Right cardiac atrium (tissue), 5 donors: ENCODE measurements around the gene MIEF2. TPM values are rescaled to one million over a fixed set of nuclear protein-coding genes. Genes with fewer than 3 reads are reported as not detected.

Experiments used
- ATAC-seq, 2 donors: fragments of 200-7000 bp; cut with Tn5 transposase; one replicate each; pipeline versions ENCODE4 v1.8.0 to v1.9.1; 2020; ENCODE audit warnings: moderate library complexity in 2 of 2, mild to moderate bottlenecking in 1 of 2
- DNase-seq, 3 donors: peaks; one replicate each; pipeline ENCODE4 v3.0.0-alpha.2; 2020
- H3K27ac ChIP-seq: one replicate; pipeline ENCODE4 v1.5.1; 2013; ENCODE audit warnings: mild to moderate bottlenecking, low read length, control low read depth, moderate library complexity
- H3K27me3 ChIP-seq: one replicate; pipeline ENCODE4 v1.6.1; 2013; ENCODE audit not compliant: control insufficient read depth, insufficient read depth
- H3K4me1 ChIP-seq: one replicate; pipeline ENCODE4 v1.6.1; 2013; ENCODE audit warnings: low read length; ENCODE audit not compliant: control insufficient read depth, insufficient read depth
- H3K4me3 ChIP-seq: one replicate; pipeline ENCODE4 v1.5.1; 2013; ENCODE audit warnings: low read length, control low read depth
- H3K9me3 ChIP-seq: one replicate; pipeline ENCODE4 v1.6.1; 2013; ENCODE audit warnings: low read length; ENCODE audit not compliant: control insufficient read depth
- WGBS: extraction: QIAGEN DNeasy Blood & Tissue Kit; methylation state at CpG from one replicate; pipeline ENCODE4 v1.1.7; 2013; 5-methylcytosine and 5-hydroxymethylcytosine counted together
- intact Hi-C, 4 donors: fragments of 100-400 bp; cut with DNase I; formaldehyde crosslinking; loops; one replicate each; pipeline versions ENCODE4 v1.11.0 to v1.14.0; 2022 to 2023
- polyA plus RNA-seq: library from polyadenylated mRNA; stranded (reverse); fragments of 200-250 nt; gene quantifications from one replicate; pipeline ENCODE4 v1.2.3, GENCODE V29; 2013
- total RNA-seq, 4 donors: library from RNA; stranded (reverse); fragmentation: NEBNext Ultra II Directional; extraction: Animal tissue kit (Norgen Biotek cat#: 25700); gene quantifications; one replicate each; pipeline ENCODE4 v1.2.1, GENCODE V29; 2021
- donor health status: healthy with polysubstance abuse.
- donor health status: DM: no; HTN: yes; CAD: no.
- donor health status: DM: no; HTN: no; CAD: no.
- donor health status: DM: no; HTN: yes; CAD: no; lungs with severe emphysema.
- donor health status: DM: yes; HTN: yes; CAD: no.

Gene MIEF2
- total and polyA plus RNA-seq, 5 donors: 13.1 to 20.7 (median 18.5) TPM

- Histone ChIP-seq H3K27ac (no peak overlapping the region), H3K9me3 (no peaks in the 10 kb centered on the region), H3K27me3 (no peaks in the 10 kb centered on the region), H3K4me3 (no peak overlapping the region), H3K4me1 (no peaks in the 10 kb centered on the region)
- DNase-seq (no peak), ATAC-seq (no peak)
- intact Hi-C loops: no loop called here
- WGBS: 88% methylated on average over 18 of the region's 18 CpGs
These were observed 24.0 kb upstream of the MIEF2 start for GRCh38 chr17:18236494-18236893.

- Histone ChIP-seq H3K4me1 (no peaks in the 10 kb centered on the region), H3K9me3 (no peaks in the 10 kb centered on the region), H3K27me3 (no peaks in the 10 kb centered on the region), H3K4me3 (no peak overlapping the region), H3K27ac (no peak overlapping the region)
- ATAC-seq: no peak
- no peak for DNase-seq
- intact Hi-C loops: no loop called here
- WGBS: 89% methylated on average over 20 of the region's 20 CpGs
These were observed 23.0 kb upstream of the MIEF2 start for GRCh38 chr17:18237461-18237860.

DNA sequence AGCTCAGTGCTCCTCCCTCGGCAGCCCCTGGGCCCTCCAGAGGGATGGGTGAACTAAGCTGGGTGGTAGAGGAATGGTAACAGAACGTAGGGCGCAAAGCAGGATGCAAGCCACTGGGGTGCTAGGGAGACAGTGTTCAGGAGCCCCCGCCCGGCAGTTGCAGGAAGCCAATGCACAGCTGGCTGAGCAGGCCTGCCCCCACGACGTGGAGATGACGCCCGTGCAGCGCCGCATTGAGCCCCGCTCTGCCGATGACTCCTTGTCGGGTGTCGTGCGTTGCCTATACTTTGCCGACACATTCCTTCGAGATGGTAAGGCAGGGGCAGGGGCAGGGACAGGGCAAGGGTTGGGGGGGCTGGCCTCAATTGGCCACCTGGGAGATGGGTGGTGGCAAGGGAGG, 22.2 kb upstream of the MIEF2 start:
- H3K4me1 ChIP-seq: no peaks in the 10 kb centered on the region
- H3K27me3 ChIP-seq: no peaks in the 10 kb centered on the region
- H3K4me3 ChIP-seq: no peak overlapping the region
- 93% methylated on average over 18 of the region's 18 CpGs for WGBS
- ATAC-seq (no peak), DNase-seq (no peak)
- no peak overlapping the region for H3K27ac ChIP-seq
- H3K9me3 ChIP-seq: no peaks in the 10 kb centered on the region
- intact Hi-C loops: no loop called here

- H3K9me3 ChIP-seq: no peaks in the 10 kb centered on the region
- intact Hi-C loops: no loop called here
- no peak for DNase-seq
- H3K27ac ChIP-seq: no peak overlapping the region
- no peaks in the 10 kb centered on the region for H3K4me1 ChIP-seq
- no peak for ATAC-seq
- no peak overlapping the region for H3K4me3 ChIP-seq
- WGBS: 93% methylated on average over 19 of the region's 19 CpGs
- H3K27me3 ChIP-seq: no peaks in the 10 kb centered on the region
These were observed 20.0 kb upstream of the MIEF2 start for GRCh38 chr17:18240449-18240848.

DNA sequence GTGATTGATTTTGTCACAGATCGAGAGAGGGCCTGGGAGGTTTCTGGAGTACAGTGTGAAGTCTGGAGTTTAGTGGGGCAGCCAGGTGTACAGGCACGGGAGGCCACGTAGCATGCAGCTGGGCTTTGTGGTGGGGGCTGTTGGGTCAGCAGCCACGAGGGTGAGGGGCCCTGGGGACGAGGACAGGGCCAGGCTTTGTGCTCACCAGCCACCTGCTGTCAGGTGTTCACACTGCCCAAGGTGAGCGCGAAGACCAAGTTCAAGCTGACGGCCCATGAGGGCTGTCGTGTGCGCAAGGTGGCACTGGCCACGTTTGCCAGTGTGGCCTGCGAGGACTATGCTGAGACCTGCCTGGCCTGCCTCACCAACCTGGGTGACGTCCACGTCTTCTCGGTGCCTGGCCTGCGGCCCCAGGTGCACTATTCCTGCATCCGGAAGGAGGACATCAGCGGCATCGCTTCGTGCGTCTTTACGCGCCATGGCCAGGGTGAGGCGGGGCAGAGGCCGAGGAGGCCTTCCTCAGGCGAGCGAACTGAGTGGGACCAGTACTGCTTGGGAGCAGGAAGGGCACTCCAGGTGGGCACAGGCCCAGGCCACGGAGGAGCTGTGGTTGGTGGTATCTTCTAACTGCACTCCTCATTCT, 19.1 kb upstream of the MIEF2 start:
- Histone ChIP-seq H3K4me1 (no peaks in the 10 kb centered on the region), H3K27ac (no peak overlapping the region), H3K9me3 (no peaks in the 10 kb centered on the region), H3K4me3 (no peak overlapping the region), H3K27me3 (no peaks in the 10 kb centered on the region)
- intact Hi-C loops: no loop called here
- DNase-seq (no peak), ATAC-seq (no peak)
- WGBS: 89% methylated on average over 28 of the region's 28 CpGs

GRCh38 chr17:18245038-18245776, 15.3 kb upstream of the MIEF2 start:
- H3K27ac ChIP-seq: no peak overlapping the region
- WGBS: 87% methylated on average over 21 of the region's 21 CpGs
- H3K27me3 ChIP-seq: no peaks in the 10 kb centered on the region
- intact Hi-C loops: no loop called here
- no peak overlapping the region for H3K4me3 ChIP-seq
- DNase-seq (no peak), ATAC-seq (no peak)
- no peaks in the 10 kb centered on the region for H3K9me3 ChIP-seq
- no peaks in the 10 kb centered on the region for H3K4me1 ChIP-seq

DNA sequence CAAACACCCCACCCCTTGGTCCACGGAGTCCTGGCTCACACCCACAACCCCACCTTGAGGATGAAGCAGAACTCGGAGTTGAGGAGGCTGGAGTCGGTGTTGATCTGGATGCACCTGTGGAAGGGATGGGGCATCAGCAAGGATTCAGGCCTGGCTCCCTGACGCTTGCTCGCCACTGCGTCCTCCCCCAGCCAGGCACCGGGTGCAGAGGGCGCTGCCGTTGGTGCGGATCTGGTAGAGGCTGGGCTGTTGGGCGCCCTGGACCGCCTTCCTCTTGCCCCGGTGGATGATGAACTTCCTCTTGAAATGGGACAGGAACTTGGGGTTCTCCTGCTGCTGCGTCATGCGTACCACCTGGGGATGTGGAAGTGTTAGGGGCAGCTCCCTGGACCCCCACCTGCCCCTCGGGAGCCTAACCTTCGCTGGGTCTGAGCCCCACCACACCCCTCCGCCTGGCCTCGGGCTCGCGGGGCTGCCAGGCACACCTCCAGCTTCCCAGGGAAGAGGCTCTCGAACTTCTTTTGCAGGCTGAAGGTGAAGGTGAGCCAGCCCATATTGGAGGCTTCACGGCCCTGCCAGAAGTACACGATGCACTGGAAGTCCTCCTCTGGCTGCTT, 14.2 kb upstream of the MIEF2 start:
- intact Hi-C loops: no loop called here
- no peaks in the 10 kb centered on the region for H3K4me1 ChIP-seq
- no peak overlapping the region for H3K27ac ChIP-seq
- H3K9me3 ChIP-seq: no peaks in the 10 kb centered on the region
- no peak overlapping the region for H3K4me3 ChIP-seq
- ATAC-seq: no peak
- no peak for DNase-seq
- no peaks in the 10 kb centered on the region for H3K27me3 ChIP-seq
- WGBS: 85% methylated on average over 24 of the region's 24 CpGs

DNA sequence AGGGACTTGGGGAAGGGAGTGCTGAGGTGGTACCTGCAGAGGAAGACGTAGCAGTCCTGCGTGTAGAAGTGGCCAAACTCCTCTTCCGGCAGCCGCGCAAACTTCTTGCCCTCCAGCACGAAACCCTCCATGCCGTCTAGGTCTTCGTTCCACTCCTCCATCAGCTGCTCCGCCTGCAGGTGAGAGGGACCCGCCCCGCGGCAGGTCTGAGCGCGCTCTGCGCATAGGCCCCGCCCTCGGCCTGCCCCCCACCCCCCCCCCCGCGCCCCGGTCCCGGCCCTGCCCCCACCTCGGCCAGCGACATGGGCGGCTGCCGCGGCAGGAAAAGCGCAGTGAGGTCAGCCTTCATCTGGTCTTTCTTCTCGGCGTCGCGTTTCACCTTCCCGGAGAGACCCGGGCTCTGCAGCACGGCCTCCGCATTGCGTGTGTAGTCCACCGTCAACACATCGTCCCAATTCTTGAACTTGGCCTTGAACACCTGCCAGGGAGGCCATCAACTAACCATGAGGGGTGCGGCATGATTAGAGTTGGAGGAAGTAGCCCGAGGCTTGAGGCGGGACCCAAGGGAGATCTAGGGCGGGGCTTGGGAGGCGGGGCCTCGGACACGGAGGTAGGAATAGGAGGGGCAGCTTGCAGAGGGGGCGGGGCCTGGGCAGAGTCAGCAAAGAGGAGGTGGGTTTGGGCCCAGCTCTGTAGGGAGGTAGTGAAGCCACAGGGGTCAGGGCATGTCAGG, 13.4 kb upstream of the MIEF2 start:
- intact Hi-C loops: no loop called here
- no peaks in the 10 kb centered on the region for H3K27me3 ChIP-seq
- H3K27ac ChIP-seq: no peak overlapping the region
- H3K4me1 ChIP-seq: no peaks in the 10 kb centered on the region
- no peaks in the 10 kb centered on the region for H3K9me3 ChIP-seq
- H3K4me3 ChIP-seq: no peak overlapping the region
- DNase-seq: peak; percentile 71 to 89 (median 87)
- ATAC-seq: peak; percentile 48 to 61
- WGBS: 43% methylated on average over 45 of the region's 46 CpGs

DNA sequence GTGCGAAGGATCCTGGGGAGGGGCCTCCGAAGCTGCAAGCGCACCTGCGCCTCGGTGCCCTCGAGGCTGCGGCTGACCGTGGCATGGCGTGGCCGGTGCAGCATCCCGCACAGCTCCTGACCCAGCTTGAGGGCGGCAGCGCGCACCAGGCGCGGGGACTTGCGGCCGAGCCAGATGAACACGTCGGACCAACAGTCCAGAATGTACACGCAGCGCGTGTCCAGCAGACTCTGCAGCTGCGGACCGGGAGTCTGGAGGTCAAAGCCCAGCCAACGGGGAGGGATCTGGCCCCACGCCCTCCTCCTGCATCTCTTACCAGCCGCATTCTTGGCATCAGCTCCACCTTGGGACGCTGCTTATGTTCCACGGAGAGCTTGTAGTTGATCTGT, 12.9 kb upstream of the MIEF2 start:
- DNase-seq (peak; percentile 53 to 75 (median 75)), ATAC-seq (peak; percentile 1 to 6)
- H3K9me3 ChIP-seq: no peaks in the 10 kb centered on the region
- no peak overlapping the region for H3K4me3 ChIP-seq
- WGBS: 77% methylated on average over 30 of the region's 30 CpGs
- no peaks in the 10 kb centered on the region for H3K4me1 ChIP-seq
- no peak overlapping the region for H3K27ac ChIP-seq
- H3K27me3 ChIP-seq: no peaks in the 10 kb centered on the region
- intact Hi-C loops: no loop called here

DNA sequence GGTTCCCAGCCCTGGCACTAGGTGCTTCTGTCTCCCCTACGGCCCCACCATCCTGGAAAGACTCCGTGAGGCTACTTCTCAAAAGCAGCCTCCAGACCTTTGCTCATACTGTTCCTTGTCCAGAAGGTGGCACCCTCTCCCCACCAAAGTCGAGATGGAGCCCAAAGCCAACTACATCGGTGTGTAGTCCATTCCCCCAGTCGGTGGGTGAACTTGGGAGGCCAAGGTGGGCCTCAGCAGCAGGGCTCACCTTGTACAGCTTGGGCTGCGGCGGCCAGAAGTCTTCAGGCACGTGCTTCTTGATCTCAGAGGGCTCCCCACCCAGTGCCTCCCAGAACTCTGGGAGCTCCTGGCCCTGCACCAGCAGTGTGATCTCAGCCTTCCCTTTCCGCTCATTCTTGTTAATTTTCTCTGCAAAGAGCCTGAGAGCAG, 12.1 kb upstream of the MIEF2 start:
- ATAC-seq: peak; percentile 36 to 71
- peak; percentile 63 to 83 (median 82) for DNase-seq
- H3K4me1 ChIP-seq: no peaks in the 10 kb centered on the region
- WGBS: 18% methylated on average over 9 of the region's 9 CpGs
- H3K27ac ChIP-seq: peak overlapping the region; percentile 65
- no peaks in the 10 kb centered on the region for H3K27me3 ChIP-seq
- H3K9me3 ChIP-seq: no peaks in the 10 kb centered on the region
- no peak overlapping the region for H3K4me3 ChIP-seq
- intact Hi-C loops: no loop called here

GRCh38 chr17:18248811-18249210, 11.7 kb upstream of the MIEF2 start:
- DNase-seq (no peak), ATAC-seq (no peak)
- H3K27me3 ChIP-seq: no peaks in the 10 kb centered on the region
- intact Hi-C loops: no loop called here
- no peak overlapping the region for H3K4me3 ChIP-seq
- no peaks in the 10 kb centered on the region for H3K4me1 ChIP-seq
- H3K9me3 ChIP-seq: no peaks in the 10 kb centered on the region
- peak overlapping the region; percentile 54 for H3K27ac ChIP-seq
- WGBS: 72% methylated on average over 7 of the region's 7 CpGs
